Ovary (tissue), 9 donors: ENCODE measurements around the gene UNC93B1. TPM values are rescaled to one million over a fixed set of nuclear protein-coding genes. Genes with fewer than 3 reads are reported as not detected.

Experiments
- DNase-seq, 5 donors: peaks; one replicate each; pipeline ENCODE4 v3.0.0-alpha.2; 2019 to 2020
- H3K27ac ChIP-seq, 2 donors: fragments of 200-600 bp; one replicate each; pipeline versions ENCODE4 v1.5.1 to v1.8.0; 2019 to 2022
- H3K27me3 ChIP-seq: fragments of 200-600 bp; one replicate; pipeline ENCODE4 v1.8.0; 2022
- H3K36me3 ChIP-seq: fragments of 200-600 bp; sonication (generic); one replicate; pipeline ENCODE4 v1.5.1; 2019
- H3K4me1 ChIP-seq: one replicate; pipeline ENCODE4 v1.8.1; 2013; ENCODE audit warnings: mild to moderate bottlenecking, moderate library complexity; ENCODE audit not compliant: insufficient read depth
- H3K4me3 ChIP-seq: fragments of 200-600 bp; sonication (generic); one replicate; pipeline ENCODE4 v1.5.1; 2017
- H3K9me3 ChIP-seq, 2 donors: fragments of 200-600 bp in 1 of 2; sonication (generic) in 1 of 2; one replicate each; pipeline versions ENCODE4 v1.5.1 to v1.8.1; 2013 to 2019; ENCODE audit warnings: mild to moderate bottlenecking in 1 of 2, moderate library complexity in 1 of 2
- EP300 ChIP-seq: sonication (generic); formaldehyde crosslinking; IDR thresholded peaks from one replicate; pipeline ENCODE4 v1.6.1; 2017; ENCODE audit warnings: antibody characterized with exemption
- POLR2A ChIP-seq: fragments of 450-650 bp; IDR thresholded peaks from one replicate; pipeline ENCODE4 v1.6.1; 2017; ENCODE audit warnings: antibody characterized with exemption, mild to moderate bottlenecking, moderate library complexity
- WGBS, 3 donors: extraction: QIAGEN DNeasy Blood & Tissue Kit in 1 of 3; methylation state at CpG; one replicate each; pipeline versions ENCODE4 v1.1.5 to v1.1.7; 2013 to 2017; 5-methylcytosine and 5-hydroxymethylcytosine counted together
- intact Hi-C, 4 donors: fragments of 100-400 bp; cut with DNase I; formaldehyde crosslinking; loops; one replicate each; pipeline versions ENCODE4 v1.11.0 to v1.15.1; 2022 to 2023
- polyA plus RNA-seq, 2 donors: library from polyadenylated mRNA; stranded (reverse); fragments of 200-250 nt in 1 of 2; fragments of 350-450 nt in 1 of 2; fragmentation: Illumina TruSeq in 1 of 2; extraction: RNeasy Lipid Tissue Mini Kit (QIAGEN cat#74804) in 1 of 2; gene quantifications; one replicate each; pipeline ENCODE4 v1.2.3, GENCODE V29; 2013 to 2014
- total RNA-seq, 7 donors: library from RNA; depleted of rRNA in 2 of 7; stranded (reverse); fragments of >200 nt in 2 of 7; fragmentation: NEBNext Ultra II Directional in 3 of 7; extraction: Animal tissue kit (Norgen Biotek cat#: 25700) in 3 of 7; gene quantifications; one replicate each; pipeline versions ENCODE4 v1.1.0 to v1.2.4, GENCODE V29; 2016 to 2023
- TF ChIP-seq, protein P1 (sequence below), 3 donors: fragments of 450-650 bp in 2 of 3; fragments of 200-600 bp in 1 of 3; IDR thresholded peaks; one replicate each; pipeline versions ENCODE4 v1.5.1 to v1.8.0; 2016 to 2022; ENCODE audit warnings: antibody characterized with exemption in 3 of 3, mild to moderate bottlenecking in 1 of 3
- donor health status: DM: no; HTN: no; CAD: no; lungs with moderate emphysema.
- donor health status: DM: no; HTN: no; CAD: no.
- donor health status: Bipolar disorder and iron deficiency.
- donor health status: DM: yes; HTN: yes; CAD: no.
- donor health status: DM: no; HTN: no; CAD: no.
- donor health status: DM: yes; HTN: yes; CAD: no.

UNC93B1 gene
- total and polyA plus RNA-seq, 9 donors = 9.0 to 39.6 (median 12.0) TPM

DNA sequence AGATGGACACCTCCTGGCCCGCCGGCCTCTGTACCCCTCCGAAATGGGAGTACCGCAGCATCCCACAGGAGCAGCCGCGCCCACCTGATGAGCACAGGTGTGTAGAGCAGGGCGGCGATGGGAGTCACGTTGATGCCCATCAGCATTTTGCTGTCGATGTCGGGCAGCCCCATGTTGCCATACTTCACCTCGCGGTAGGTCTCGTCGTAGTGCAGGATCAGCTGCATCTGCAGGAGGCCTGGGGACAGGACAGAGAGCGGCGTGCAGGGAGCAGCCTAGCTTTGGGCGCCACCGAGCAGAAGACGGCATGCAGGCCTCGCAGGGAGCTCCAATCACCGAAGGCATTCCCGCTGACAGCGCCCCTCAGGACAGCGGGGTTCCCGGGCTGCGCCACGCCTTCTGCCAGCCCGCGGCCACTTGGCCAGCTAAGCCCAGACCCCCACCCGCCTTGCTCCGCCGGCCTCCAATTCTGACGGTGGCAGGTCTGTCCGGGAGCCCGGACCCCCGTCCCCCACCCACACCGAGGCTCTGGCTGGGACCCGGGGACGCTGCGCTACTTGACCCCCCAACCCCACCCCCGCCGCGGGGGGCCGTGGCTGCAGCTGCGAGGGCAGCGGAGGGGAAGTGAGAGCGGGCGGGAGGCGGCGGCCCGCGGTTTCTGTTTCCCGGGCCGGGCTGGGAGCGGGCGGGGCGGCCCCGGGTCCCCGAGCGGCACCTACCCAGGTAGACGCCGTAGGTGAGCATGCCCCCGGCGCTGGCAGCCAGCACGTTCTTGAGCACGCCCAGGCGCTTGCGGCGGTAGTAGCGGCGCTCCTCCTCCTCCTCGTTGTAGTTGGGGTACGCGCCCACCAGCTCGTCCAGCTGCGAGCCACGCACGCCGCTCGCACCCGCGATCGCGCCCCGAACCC lies 705 bp downstream of the UNC93B1 start:
- no peaks in the 10 kb centered on the region for H3K27me3 ChIP-seq
- WGBS, 3 donors = 14 to 40% (median 20%) methylated on average over 37 to 86 of the region's 86 CpGs
- peak overlapping the region; percentile 13 to 50 for H3K27ac ChIP-seq
- peak overlapping the region; percentile 62 for H3K4me3 ChIP-seq
- no peaks in the 10 kb centered on the region for H3K9me3 ChIP-seq
- TF ChIP-seq, protein P1, sequence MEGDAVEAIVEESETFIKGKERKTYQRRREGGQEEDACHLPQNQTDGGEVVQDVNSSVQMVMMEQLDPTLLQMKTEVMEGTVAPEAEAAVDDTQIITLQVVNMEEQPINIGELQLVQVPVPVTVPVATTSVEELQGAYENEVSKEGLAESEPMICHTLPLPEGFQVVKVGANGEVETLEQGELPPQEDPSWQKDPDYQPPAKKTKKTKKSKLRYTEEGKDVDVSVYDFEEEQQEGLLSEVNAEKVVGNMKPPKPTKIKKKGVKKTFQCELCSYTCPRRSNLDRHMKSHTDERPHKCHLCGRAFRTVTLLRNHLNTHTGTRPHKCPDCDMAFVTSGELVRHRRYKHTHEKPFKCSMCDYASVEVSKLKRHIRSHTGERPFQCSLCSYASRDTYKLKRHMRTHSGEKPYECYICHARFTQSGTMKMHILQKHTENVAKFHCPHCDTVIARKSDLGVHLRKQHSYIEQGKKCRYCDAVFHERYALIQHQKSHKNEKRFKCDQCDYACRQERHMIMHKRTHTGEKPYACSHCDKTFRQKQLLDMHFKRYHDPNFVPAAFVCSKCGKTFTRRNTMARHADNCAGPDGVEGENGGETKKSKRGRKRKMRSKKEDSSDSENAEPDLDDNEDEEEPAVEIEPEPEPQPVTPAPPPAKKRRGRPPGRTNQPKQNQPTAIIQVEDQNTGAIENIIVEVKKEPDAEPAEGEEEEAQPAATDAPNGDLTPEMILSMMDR (IDR thresholded peaks at IDR 0.05) = no peak
- TF ChIP-seq EP300 = no peak
- TF ChIP-seq POLR2A = no peak
- no peaks in the 10 kb centered on the region for H3K36me3 ChIP-seq
- peak in 1 of 5 donors; percentile 37 for DNase-seq
- intact Hi-C loops = loop anchor here in 1 of 4 donors (10.0 kb wide), 1 partner anchor 202 kb away; no protein-coding TSS in a partner anchor
- peaks cover 2% of the 10 kb centered on the region for H3K4me1 ChIP-seq

DNA sequence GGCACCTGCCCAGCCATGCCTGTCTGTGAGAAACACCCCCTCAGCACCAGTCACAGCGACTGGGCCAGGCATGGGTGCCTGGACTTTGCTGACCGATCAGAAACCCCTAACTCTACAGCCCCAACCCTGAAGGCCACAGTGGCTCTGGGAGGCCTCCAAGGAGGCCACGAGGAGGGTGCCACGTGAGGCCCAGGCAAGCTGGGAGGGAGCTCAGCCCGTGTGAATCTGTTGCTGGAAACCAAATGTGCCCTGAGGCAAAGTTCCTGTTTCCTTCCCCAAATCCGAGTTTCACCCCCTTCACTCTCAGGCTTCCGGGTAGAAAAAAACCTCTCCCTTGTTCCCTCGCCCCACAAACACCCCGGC lies 1.3 kb downstream of the UNC93B1 start:
- intact Hi-C loops = loop anchor here in 1 of 4 donors (10.0 kb wide), 1 partner anchor 202 kb away; no protein-coding TSS in a partner anchor
- TF ChIP-seq EP300 (no peak), POLR2A (no peak)
- TF ChIP-seq, protein P1 (IDR thresholded peaks at IDR 0.05) = no peak
- WGBS, 3 donors = 74 to 76% (median 75%) methylated on average over 9 of the region's 9 CpGs
- Histone ChIP-seq H3K9me3 (no peaks in the 10 kb centered on the region), H3K27me3 (no peaks in the 10 kb centered on the region), H3K4me1 (peaks cover 2% of the 10 kb centered on the region), H3K27ac (no peak overlapping the region), H3K4me3 (no peak overlapping the region), H3K36me3 (no peaks in the 10 kb centered on the region)
- DNase-seq = no peak

DNA sequence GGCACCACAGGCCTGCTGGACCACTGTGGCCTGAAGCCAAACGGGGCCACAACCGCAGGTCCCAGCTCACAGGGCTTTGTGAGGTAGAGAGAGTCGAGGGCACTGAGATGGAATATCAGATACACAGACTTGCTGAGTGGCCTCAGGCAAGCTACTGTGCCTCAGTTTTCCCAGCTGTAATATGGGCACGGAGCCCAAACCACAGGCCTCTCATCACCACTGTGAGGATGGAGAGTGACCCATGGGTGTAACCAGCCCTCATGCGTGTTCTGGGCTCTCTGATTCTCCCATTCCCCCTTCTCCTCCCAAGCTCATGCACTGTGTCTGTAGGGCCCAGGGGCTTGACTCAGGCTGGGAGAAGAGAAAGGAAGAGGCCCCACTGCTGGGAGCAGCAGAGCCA lies 4.2 kb downstream of the UNC93B1 start:
- DNase-seq = no peak
- WGBS, 3 donors = 86 to 96% (median 90%) methylated on average over 5 of the region's 5 CpGs
- Histone ChIP-seq H3K4me1 (peaks cover 2% of the 10 kb centered on the region), H3K27ac (no peak overlapping the region), H3K9me3 (no peaks in the 10 kb centered on the region), H3K4me3 (no peak overlapping the region), H3K27me3 (no peaks in the 10 kb centered on the region), H3K36me3 (no peaks in the 10 kb centered on the region)
- TF ChIP-seq EP300 = no peak
- no peak for TF ChIP-seq POLR2A
- TF ChIP-seq, protein P1 (IDR thresholded peaks at IDR 0.05) = no peak
- intact Hi-C loops = loop anchor here in 1 of 4 donors (10.0 kb wide), 1 partner anchor 205 kb away; no protein-coding TSS in a partner anchor

DNA sequence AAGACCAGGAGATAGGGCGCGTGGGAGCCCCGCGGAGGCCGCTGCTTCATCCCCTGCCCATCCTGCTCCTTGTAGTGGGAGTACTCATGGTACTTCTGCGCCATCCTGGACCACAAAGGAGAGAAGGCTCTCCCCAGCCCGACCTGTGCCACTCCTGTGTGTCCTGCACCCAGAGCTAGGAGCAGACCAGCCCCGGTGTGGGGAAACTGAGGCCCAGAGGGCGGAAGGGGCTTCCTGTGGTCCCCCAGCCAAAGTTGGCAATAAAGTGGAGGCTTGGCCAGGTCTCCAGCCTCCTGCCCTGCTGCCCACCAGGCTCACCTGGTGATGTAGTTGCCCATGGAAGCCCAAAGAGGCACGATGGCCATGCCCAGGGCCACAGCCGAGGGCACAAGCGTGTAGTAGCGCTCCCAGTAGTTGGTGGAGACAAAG lies 4.7 kb downstream of the UNC93B1 start:
- Histone ChIP-seq H3K36me3 (no peaks in the 10 kb centered on the region), H3K9me3 (no peaks in the 10 kb centered on the region), H3K4me1 (peaks cover under 1% of the 10 kb centered on the region), H3K4me3 (no peak overlapping the region), H3K27ac (no peak overlapping the region), H3K27me3 (no peaks in the 10 kb centered on the region)
- intact Hi-C loops = no loop called here
- TF ChIP-seq EP300 (no peak), POLR2A (no peak)
- TF ChIP-seq, protein P1 (IDR thresholded peaks at IDR 0.05) = no peak
- WGBS, 3 donors = 94 to 98% (median 97%) methylated on average over 13 of the region's 13 CpGs
- no peak for DNase-seq
